Heart right ventricle (tissue), 16 donors: ENCODE results near the gene ROBO1. TPM values are rescaled to one million over a fixed set of nuclear protein-coding genes. Genes with fewer than 3 reads are reported as not detected.

Source experiments
- ATAC-seq, 8 donors: fragments of 200-7000 bp; cut with Tn5 transposase; one replicate each; pipeline ENCODE4 v1.9.1; 2020; ENCODE audit warnings: mild to moderate bottlenecking in 8 of 8, moderate library complexity in 8 of 8, moderate number of reproducible peaks in 1 of 8
- DNase-seq, 2 donors: peaks; one replicate each; pipeline ENCODE4 v3.0.0-alpha.2; 2020
- H3K27ac ChIP-seq, 10 donors: fragments of 200-600 bp; sonication (generic) in 2 of 10; one replicate each; pipeline versions ENCODE4 v1.5.0 to v1.8.0; 2020 to 2022; ENCODE audit warnings: mild to moderate bottlenecking in 3 of 10
- H3K27me3 ChIP-seq, 7 donors: fragments of 200-600 bp; one replicate each; pipeline ENCODE4 v1.8.0; 2021 to 2022; ENCODE audit warnings: mild to moderate bottlenecking in 2 of 7
- H3K36me3 ChIP-seq, 9 donors: fragments of 200-600 bp; sonication (generic) in 1 of 9; one replicate each; pipeline versions ENCODE4 v1.5.0 to v1.8.0; 2020 to 2022; ENCODE audit warnings: mild to moderate bottlenecking in 2 of 9
- H3K4me1 ChIP-seq, 9 donors: fragments of 200-600 bp; sonication (generic) in 1 of 9; one replicate each; pipeline versions ENCODE4 v1.5.0 to v1.8.0; 2020 to 2022; ENCODE audit warnings: mild to moderate bottlenecking in 4 of 9
- H3K4me3 ChIP-seq, 10 donors: fragments of 200-600 bp; sonication (generic) in 2 of 10; one replicate each; pipeline versions ENCODE4 v1.5.0 to v1.8.0; 2020 to 2022; ENCODE audit warnings: mild to moderate bottlenecking in 7 of 10, moderate library complexity in 2 of 10
- H3K9me3 ChIP-seq, 11 donors: fragments of 200-600 bp in 10 of 11; sonication (generic) in 2 of 11; one replicate each; pipeline versions ENCODE4 v1.5.0 to v1.8.0; 2013 to 2022; ENCODE audit warnings: mild to moderate bottlenecking in 2 of 11, control low read depth in 1 of 11, moderate library complexity in 1 of 11
- WGBS, 2 donors: extraction: QIAGEN DNeasy Blood & Tissue Kit; methylation state at CpG; one replicate each; pipeline ENCODE4 v1.1.7; 2013; ENCODE audit warnings: inconsistent platforms in 1 of 2; 5-methylcytosine and 5-hydroxymethylcytosine counted together
- intact Hi-C, 10 donors: fragments of 100-400 bp; cut with DNase I; formaldehyde crosslinking; loops; one replicate each; pipeline versions ENCODE4 v1.11.1 to v1.14.2; 2022
- polyA plus RNA-seq, 2 donors: library from polyadenylated mRNA; stranded (reverse); fragments of 200-250 nt; gene quantifications; one replicate each; pipeline ENCODE4 v1.2.3, GENCODE V29; 2013
- total RNA-seq, 10 donors: library from RNA; stranded (reverse); fragmentation: NEBNext Ultra II Directional in 3 of 10; extraction: Animal tissue kit (Norgen Biotek cat#: 25700) in 3 of 10; gene quantifications; one replicate each; pipeline versions ENCODE4 v1.2.1 to v1.2.4, GENCODE V29; 2021 to 2023
- TF ChIP-seq, protein P1 (sequence below), 9 donors: fragments of 200-600 bp; sonication (generic) in 2 of 9; IDR thresholded peaks; one replicate each; pipeline versions ENCODE4 v1.5.0 to v1.8.0; 2021 to 2022; ENCODE audit warnings: antibody characterized with exemption in 9 of 9, mild to moderate bottlenecking in 5 of 9, moderate library complexity in 1 of 9
- donor health status: Arrhythmogenic right ventricular cardiomyopathy.
- donor health status: ischemic (EF 13 %, LVEDD 7.1; RV severe dilation, severe dysfunction).
- donor health status: healthy with polysubstance abuse.
- donor health status: DM: no; HTN: yes; CAD: no.
- donor health status: DM: no; HTN: no; CAD: no.
- donor health status: ischemic (EF 25% LVEDD 6.9; RV normal size, moderate dysfunction).
- donor health status: ischemic (EF 25% LVEDD 5.7; RV mildly dilated, moderate dysfunction).
- donor health status: healthy.
- donor health status: DM: yes; HTN: yes; CAD: no.
- donor health status: Ischemic cardiomyopathy.
- donor health status: ischemic (EF 35%, LVEDD 5.7; RV mildly dilated, moderate dysfunction).
- donor health status: nonischemic (EF 11% LVEDD 7.7; RV severe dilation, severe dysfunction).
- donor health status: DM: yes; HTN: yes; CAD: no.
- donor health status: PGD.
- donor health status: ischemic (EF 29% LVEDD 5.4; RV normal size, mild dysfunction).
- donor health status: nonischemic (EF 23%, LVEDD 6.1; RV moderate dilation, normal function).

The ROBO1 gene
- total and polyA plus RNA-seq, 12 donors = 2.8 to 13.9 (median 5.6) TPM

DNA sequence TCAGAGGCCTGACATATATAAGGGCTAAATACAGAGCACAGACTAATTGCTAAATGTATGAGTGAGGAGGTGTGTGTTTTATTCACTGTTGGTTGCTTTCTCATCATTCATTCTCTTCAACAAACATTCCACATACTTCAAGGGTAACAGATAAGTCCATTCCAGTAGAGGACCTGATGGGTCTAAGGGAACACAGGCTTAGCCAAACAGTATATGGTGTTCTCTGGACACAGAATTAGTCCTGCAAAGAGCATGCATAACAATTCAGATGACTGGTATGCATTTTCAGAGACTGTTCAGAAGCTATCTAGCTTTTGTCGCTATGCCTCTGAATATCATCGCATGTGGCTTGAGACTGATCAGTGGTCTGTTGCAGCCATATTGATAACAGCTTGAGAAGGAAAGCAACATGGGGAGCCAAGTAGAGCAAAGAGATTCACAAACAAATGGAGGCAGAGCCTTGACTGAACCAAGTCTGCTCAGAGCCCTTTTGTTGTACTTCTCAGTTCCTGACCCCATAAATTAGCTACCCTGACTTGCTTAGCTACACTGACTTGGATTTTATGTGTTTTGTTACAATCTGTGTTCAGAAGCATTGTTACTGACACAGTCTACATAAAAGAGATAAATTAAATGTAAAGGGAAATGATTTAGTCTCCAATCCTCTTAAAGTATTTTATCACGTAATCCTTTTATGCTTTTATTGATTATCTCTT is 1178.7 kb downstream of the ROBO1 start:
- H3K9me3 ChIP-seq = no peaks in the 10 kb centered on the region
- no peaks in the 10 kb centered on the region for H3K27me3 ChIP-seq
- intact Hi-C loops = no loop called here
- DNase-seq (no peak), ATAC-seq (no peak)
- 89 to 91% methylated on average over 3 of the region's 3 CpGs for WGBS, 2 donors
- H3K4me3 ChIP-seq = no peak overlapping the region
- H3K36me3 ChIP-seq = no peaks in the 10 kb centered on the region
- H3K4me1 ChIP-seq = no peaks in the 10 kb centered on the region
- TF ChIP-seq, protein P1, sequence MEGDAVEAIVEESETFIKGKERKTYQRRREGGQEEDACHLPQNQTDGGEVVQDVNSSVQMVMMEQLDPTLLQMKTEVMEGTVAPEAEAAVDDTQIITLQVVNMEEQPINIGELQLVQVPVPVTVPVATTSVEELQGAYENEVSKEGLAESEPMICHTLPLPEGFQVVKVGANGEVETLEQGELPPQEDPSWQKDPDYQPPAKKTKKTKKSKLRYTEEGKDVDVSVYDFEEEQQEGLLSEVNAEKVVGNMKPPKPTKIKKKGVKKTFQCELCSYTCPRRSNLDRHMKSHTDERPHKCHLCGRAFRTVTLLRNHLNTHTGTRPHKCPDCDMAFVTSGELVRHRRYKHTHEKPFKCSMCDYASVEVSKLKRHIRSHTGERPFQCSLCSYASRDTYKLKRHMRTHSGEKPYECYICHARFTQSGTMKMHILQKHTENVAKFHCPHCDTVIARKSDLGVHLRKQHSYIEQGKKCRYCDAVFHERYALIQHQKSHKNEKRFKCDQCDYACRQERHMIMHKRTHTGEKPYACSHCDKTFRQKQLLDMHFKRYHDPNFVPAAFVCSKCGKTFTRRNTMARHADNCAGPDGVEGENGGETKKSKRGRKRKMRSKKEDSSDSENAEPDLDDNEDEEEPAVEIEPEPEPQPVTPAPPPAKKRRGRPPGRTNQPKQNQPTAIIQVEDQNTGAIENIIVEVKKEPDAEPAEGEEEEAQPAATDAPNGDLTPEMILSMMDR (IDR thresholded peaks at IDR 0.05) = no peak
- H3K27ac ChIP-seq = no peak overlapping the region

DNA sequence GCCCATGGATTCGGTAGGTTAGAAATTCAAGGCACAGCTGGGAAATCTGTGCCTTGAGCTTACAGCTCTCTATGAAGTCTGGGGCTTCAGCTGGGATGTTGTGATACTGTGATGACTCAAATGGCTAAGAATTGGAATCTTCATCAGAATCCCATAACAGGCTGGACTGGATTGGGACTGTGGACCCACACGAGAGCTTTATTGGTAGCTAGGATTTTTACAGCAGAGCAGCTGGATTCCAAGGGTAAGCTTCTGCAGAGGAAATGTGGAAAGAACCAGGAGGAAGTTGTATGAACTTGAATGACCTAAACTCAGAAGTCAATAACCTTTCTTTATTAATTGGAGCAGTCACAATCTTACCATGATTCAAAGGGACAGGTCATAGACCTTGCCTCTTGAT is 1187.1 kb downstream of the ROBO1 start:
- Histone ChIP-seq H3K36me3 (no peaks in the 10 kb centered on the region), H3K27me3 (no peaks in the 10 kb centered on the region), H3K4me3 (no peak overlapping the region), H3K27ac (no peak overlapping the region), H3K4me1 (no peaks in the 10 kb centered on the region), H3K9me3 (no peaks in the 10 kb centered on the region)
- intact Hi-C loops = no loop called here
- TF ChIP-seq, protein P1 (IDR thresholded peaks at IDR 0.05) = no peak
- ATAC-seq (no peak), DNase-seq (no peak)
- WGBS, 2 donors = 72 to 76% methylated on average over 2 of the region's 2 CpGs

DNA sequence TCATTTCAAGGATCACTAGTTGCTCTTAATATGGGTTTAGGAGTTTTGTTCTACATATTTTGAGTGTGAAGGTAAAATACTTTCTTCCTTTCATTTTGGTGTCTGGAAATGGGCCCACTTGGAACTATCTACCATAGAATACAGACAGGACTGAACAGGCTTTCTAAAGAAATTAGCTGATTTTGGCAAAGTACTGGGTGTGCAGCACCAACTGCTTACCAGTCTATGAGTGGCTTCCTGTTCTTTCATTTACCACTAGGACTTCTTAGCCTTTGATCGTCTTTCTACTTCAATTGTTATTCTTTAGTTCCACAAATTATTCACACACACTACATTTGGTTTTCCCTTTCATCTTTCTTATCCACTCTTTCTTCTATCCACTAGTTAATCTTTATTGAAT is 1196.3 kb downstream of the ROBO1 start:
- intact Hi-C loops = no loop called here

DNA sequence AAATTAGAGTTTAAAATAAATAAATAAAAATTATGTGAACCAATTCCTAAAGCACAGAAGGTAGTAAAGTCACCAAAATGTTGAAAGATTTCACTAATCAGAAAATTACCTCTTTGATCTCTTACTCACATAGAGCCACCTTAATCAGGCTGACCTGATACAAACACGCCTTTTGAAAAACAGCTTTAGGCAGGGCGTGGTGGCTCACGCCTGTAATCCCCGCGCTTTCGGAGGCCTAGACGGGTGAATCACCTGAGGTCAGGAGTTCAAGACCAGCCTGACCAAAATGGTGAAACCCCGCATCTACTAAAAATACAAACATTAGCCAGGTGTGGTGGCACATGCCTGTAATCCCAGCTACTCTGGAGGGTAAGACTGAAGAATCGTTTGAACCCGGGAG is 1197.3 kb downstream of the ROBO1 start:
- ATAC-seq (no peak), DNase-seq (no peak)
- Histone ChIP-seq H3K27me3 (no peaks in the 10 kb centered on the region), H3K9me3 (peaks cover 0 to under 1% (median 0%) of the 10 kb centered on the region in 11 donors), H3K27ac (no peak overlapping the region), H3K4me1 (no peaks in the 10 kb centered on the region), H3K36me3 (no peaks in the 10 kb centered on the region), H3K4me3 (no peak overlapping the region)
- WGBS, 2 donors = 93 to 95% methylated on average over 10 of the region's 10 CpGs
- TF ChIP-seq, protein P1 (IDR thresholded peaks at IDR 0.05) = no peak
- intact Hi-C loops = no loop called here

More for the DNA sequence above, 1196.3 kb downstream of the ROBO1 start:
- Histone ChIP-seq H3K4me1 (no peaks in the 10 kb centered on the region), H3K4me3 (no peak overlapping the region), H3K36me3 (no peaks in the 10 kb centered on the region), H3K27ac (no peak overlapping the region), H3K9me3 (no peaks in the 10 kb centered on the region), H3K27me3 (no peaks in the 10 kb centered on the region)
- 80 to 85% methylated on average over 1 of the region's 1 CpG for WGBS, 2 donors
- ATAC-seq (no peak), DNase-seq (no peak)
- TF ChIP-seq, protein P1 (IDR thresholded peaks at IDR 0.05) = no peak
